Gastroesophageal sphincter (tissue), 4 donors: ENCODE measurements around the gene GDPGP1. TPM values are rescaled to one million over a fixed set of nuclear protein-coding genes. Genes with fewer than 3 reads are reported as not detected.
A peak's percentile ranks its signal among the peaks of the same experiment; 100 is the strongest.

Experiments
- ATAC-seq: fragments of 150-250 bp; one replicate; pipeline ENCODE4 v1.9.1; 2016; ENCODE audit warnings: mild to moderate bottlenecking, moderate library complexity
- H3K27ac ChIP-seq, 4 donors: fragments of 200-600 bp; sonication (generic) in 3 of 4; 1 replicate in 3 of 4; 2 replicates in 1 of 4; pipeline ENCODE4 v1.5.1; 2016 to 2019
- H3K27me3 ChIP-seq: fragments of 200-600 bp; sonication (generic); one replicate; pipeline ENCODE4 v1.5.1; 2019
- H3K36me3 ChIP-seq, 2 donors: fragments of 200-600 bp; sonication (generic); one replicate each; pipeline ENCODE4 v1.5.1; 2019; ENCODE audit warnings: control low read depth in 1 of 2
- H3K4me1 ChIP-seq, 3 donors: fragments of 200-600 bp; sonication (generic); 1 replicate in 2 of 3; 2 replicates in 1 of 3; pipeline ENCODE4 v1.5.1; 2016 to 2019; ENCODE audit warnings: control low read depth in 2 of 3
- H3K4me3 ChIP-seq, 2 donors: fragments of 200-600 bp; sonication (generic); one replicate each; pipeline ENCODE4 v1.5.1; 2019; ENCODE audit warnings: mild to moderate bottlenecking in 1 of 2, moderate library complexity in 1 of 2
- H3K9me3 ChIP-seq, 3 donors: fragments of 200-600 bp; sonication (generic); one replicate each; pipeline ENCODE4 v1.5.1; 2017 to 2019; ENCODE audit warnings: control low read depth in 2 of 3
- EP300 ChIP-seq: sonication (generic); formaldehyde crosslinking; IDR thresholded peaks from one replicate; pipeline ENCODE4 v1.6.1; 2017; ENCODE audit warnings: antibody characterized with exemption, mild to moderate bottlenecking
- POLR2A ChIP-seq, 2 donors: fragments of 450-650 bp; IDR thresholded peaks; one replicate each; pipeline ENCODE4 v1.6.1; 2017; ENCODE audit warnings: antibody characterized with exemption in 2 of 2, mild to moderate bottlenecking in 2 of 2, moderate library complexity in 1 of 2
- POLR2AphosphoS5 ChIP-seq: sonication (generic); formaldehyde crosslinking; IDR thresholded peaks from one replicate; pipeline ENCODE4 v1.6.1; 2017; ENCODE audit warnings: antibody characterized with exemption
- WGBS, 2 donors: methylation state at CpG; one replicate each; pipeline ENCODE4 v1.1.5; 2018; ENCODE audit warnings: low coverage in 1 of 2; 5-methylcytosine and 5-hydroxymethylcytosine counted together
- total RNA-seq, 4 donors: library from RNA; depleted of rRNA; stranded (reverse); fragments of >200 nt; gene quantifications; one replicate each; pipeline ENCODE4 v1.1.0, GENCODE V29; 2016
- TF ChIP-seq, protein P1 (sequence below), 4 experiments: fragments of 200-600 bp in 2 of 4; fragments of 450-650 bp in 2 of 4; sonication (generic) in 1 of 4; IDR thresholded peaks; one replicate each; pipeline ENCODE4 v1.5.1; 2017 to 2019; ENCODE audit warnings: antibody characterized with exemption in 4 of 4, mild to moderate bottlenecking in 2 of 4, moderate library complexity in 2 of 4

GDPGP1 gene
- total RNA-seq, 4 donors from 2014 or later, result 2.0 to 8.9 (median 7.5) TPM

- H3K36me3 ChIP-seq, result peaks cover 0 to 64% of the 10 kb centered on the region in 2 donors
- H3K9me3 ChIP-seq, result no peaks in the 10 kb centered on the region
- peaks cover 0 to 77% (median 36%) of the 10 kb centered on the region in 3 donors for H3K4me1 ChIP-seq
- H3K4me3 ChIP-seq, result no peak overlapping the region
- H3K27me3 ChIP-seq, result no peaks in the 10 kb centered on the region
- TF ChIP-seq POLR2AphosphoS5 (peak; percentile 28), POLR2A (IDR thresholded peaks at IDR 0.05) (no peak)
- peak overlapping the region in 3 of 4 donors; percentile 59 to 69 (median 66) for H3K27ac ChIP-seq
- ATAC-seq, result no peak
- WGBS, 2 donors, result 46% methylated on average over 4 of the region's 12 CpGs; no CpG with 5 or more reads in 1 of the 2 donors
Observed at GRCh38 chr15:90230071-90230494, 3.9 kb upstream of the GDPGP1 start.

DNA sequence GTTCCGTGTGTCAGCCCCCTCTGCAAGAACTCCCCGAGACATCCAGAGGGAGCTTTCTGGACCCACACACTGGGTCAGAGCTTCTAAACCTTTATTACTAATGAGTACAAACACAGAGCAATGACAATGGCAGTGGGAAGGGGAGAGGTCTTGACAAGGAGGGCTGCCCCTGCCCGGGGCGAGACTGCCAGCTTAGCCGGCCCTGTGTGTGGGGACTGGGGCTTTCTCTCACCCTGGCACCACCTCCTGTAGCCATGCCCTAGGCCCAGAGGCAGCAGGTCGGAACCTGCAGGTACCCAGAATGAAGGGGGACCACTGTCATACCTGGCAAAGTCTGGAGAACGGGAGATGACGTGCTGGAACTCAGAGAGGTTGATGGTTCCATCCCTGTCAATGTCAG lies 3.4 kb upstream of the GDPGP1 start:
- Histone ChIP-seq H3K36me3 (peaks cover 0 to 62% of the 10 kb centered on the region in 2 donors), H3K4me1 (peaks cover 0 to 78% (median 36%) of the 10 kb centered on the region in 3 donors), H3K27ac (peak overlapping the region in 3 of 4 donors; percentile 59 to 69 (median 66)), H3K27me3 (no peaks in the 10 kb centered on the region), H3K9me3 (no peaks in the 10 kb centered on the region), H3K4me3 (no peak overlapping the region)
- no peak for TF ChIP-seq EP300
- TF ChIP-seq, protein P1, sequence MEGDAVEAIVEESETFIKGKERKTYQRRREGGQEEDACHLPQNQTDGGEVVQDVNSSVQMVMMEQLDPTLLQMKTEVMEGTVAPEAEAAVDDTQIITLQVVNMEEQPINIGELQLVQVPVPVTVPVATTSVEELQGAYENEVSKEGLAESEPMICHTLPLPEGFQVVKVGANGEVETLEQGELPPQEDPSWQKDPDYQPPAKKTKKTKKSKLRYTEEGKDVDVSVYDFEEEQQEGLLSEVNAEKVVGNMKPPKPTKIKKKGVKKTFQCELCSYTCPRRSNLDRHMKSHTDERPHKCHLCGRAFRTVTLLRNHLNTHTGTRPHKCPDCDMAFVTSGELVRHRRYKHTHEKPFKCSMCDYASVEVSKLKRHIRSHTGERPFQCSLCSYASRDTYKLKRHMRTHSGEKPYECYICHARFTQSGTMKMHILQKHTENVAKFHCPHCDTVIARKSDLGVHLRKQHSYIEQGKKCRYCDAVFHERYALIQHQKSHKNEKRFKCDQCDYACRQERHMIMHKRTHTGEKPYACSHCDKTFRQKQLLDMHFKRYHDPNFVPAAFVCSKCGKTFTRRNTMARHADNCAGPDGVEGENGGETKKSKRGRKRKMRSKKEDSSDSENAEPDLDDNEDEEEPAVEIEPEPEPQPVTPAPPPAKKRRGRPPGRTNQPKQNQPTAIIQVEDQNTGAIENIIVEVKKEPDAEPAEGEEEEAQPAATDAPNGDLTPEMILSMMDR (IDR thresholded peaks at IDR 0.05), result no peak
- TF ChIP-seq POLR2A (IDR thresholded peaks at IDR 0.05), result no peak
- TF ChIP-seq POLR2AphosphoS5, result no peak
- 100% methylated on average over 1 of the region's 8 CpGs; no CpG with 5 or more reads in 1 of the 2 donors for WGBS, 2 donors
- no peak for ATAC-seq

- no peak for ATAC-seq
- H3K27ac ChIP-seq, result peak overlapping the region in 3 of 4 donors; percentile 59 to 97 (median 66)
- TF ChIP-seq POLR2A (IDR thresholded peaks at IDR 0.05), result no peak
- no peak for TF ChIP-seq EP300
- no peak for TF ChIP-seq POLR2AphosphoS5
- TF ChIP-seq, protein P1 (IDR thresholded peaks at IDR 0.05), result no peak
Observed at GRCh38 chr15:90231028-90232017, 2.7 kb upstream of the GDPGP1 start.

GRCh38 chr15:90232196-90232595 lies 1.8 kb upstream of the GDPGP1 start:
- Histone ChIP-seq H3K9me3 (no peaks in the 10 kb centered on the region), H3K4me3 (peak overlapping the region in 1 of 2 donors; percentile 96), H3K27me3 (no peaks in the 10 kb centered on the region), H3K4me1 (peaks cover 0 to 79% (median 36%) of the 10 kb centered on the region in 3 donors), H3K27ac (peak overlapping the region in 3 of 4 donors; percentile 16 to 97 (median 31)), H3K36me3 (peaks cover 0 to 62% of the 10 kb centered on the region in 2 donors)
- no peak for ATAC-seq
- TF ChIP-seq POLR2A (IDR thresholded peaks at IDR 0.05), result no peak
- no peak for TF ChIP-seq EP300
- TF ChIP-seq, protein P1 (IDR thresholded peaks at IDR 0.05), result no peak
- no peak for TF ChIP-seq POLR2AphosphoS5
- 0 to 100% methylated on average over 1 of the region's 13 CpGs for WGBS, 2 donors

More at GRCh38 chr15:90231028-90232017, 2.7 kb upstream of the GDPGP1 start:
- Histone ChIP-seq H3K4me1 (peaks cover 0 to 80% (median 36%) of the 10 kb centered on the region in 3 donors), H3K9me3 (no peaks in the 10 kb centered on the region), H3K27me3 (no peaks in the 10 kb centered on the region), H3K36me3 (peaks cover 0 to 62% of the 10 kb centered on the region in 2 donors), H3K4me3 (no peak overlapping the region)
- WGBS, 2 donors, result 43 to 69% methylated on average over 5 to 8 of the region's 27 CpGs

DNA sequence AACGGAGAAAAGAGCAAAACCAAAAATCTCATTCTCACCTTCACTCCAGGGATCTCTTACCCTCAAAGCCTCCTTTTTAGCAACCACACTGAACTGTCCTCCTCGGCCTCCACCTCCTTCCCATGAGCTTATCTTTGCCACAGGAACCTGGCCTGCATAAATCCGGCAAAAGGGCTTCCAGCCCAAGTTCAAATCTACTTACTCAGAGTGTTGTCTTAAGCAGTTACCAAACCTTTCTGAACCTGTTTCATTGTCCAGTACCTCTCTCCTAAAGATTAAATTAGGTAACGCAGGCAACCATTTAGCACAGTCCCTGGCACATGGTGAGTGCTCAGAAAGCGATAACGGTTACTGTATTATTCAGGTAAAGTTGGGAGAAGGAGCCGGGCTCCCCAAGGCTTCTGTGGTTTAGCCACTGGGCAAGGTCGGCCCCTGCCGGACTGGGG lies 1.0 kb upstream of the GDPGP1 start:
- Histone ChIP-seq H3K4me3 (peak overlapping the region; percentile 95 to 96), H3K27ac (peak overlapping the region; percentile 89 to 97 (median 92)), H3K27me3 (no peaks in the 10 kb centered on the region), H3K36me3 (peaks cover 0 to 62% of the 10 kb centered on the region in 2 donors), H3K4me1 (peaks cover 0 to 72% (median 36%) of the 10 kb centered on the region in 3 donors), H3K9me3 (no peaks in the 10 kb centered on the region)
- no peak for ATAC-seq
- 2 to 12% methylated on average over 5 to 7 of the region's 9 CpGs for WGBS, 2 donors
- TF ChIP-seq POLR2AphosphoS5, result no peak
- no peak for TF ChIP-seq POLR2A (IDR thresholded peaks at IDR 0.05)
- TF ChIP-seq, protein P1 (IDR thresholded peaks at IDR 0.05), result peak in 1 of 4 experiments; percentile 47
